B cell (primary cell): ENCODE data around the gene GRN. TPM values are rescaled to one million over a fixed set of nuclear protein-coding genes. Genes with fewer than 3 reads are reported as not detected.
"Not testable (repeated sequence)": the region's sequence is repeated elsewhere in the genome, so short reads cannot be mapped to it uniquely, and the experiment has no call there.

Source experiments
- ATAC-seq: fragments of 200-7000 bp; cut with Tn5 transposase; one replicate; pipeline ENCODE4 v1.10.0; 2021; ENCODE audit warnings: low read depth, mild to moderate bottlenecking, moderate number of reproducible peaks, moderate library complexity
- CTCF ChIA-PET: fragments of 350-600 bp; sonication (Branson Sonifier 250); formaldehyde crosslinking; loops from one replicate; lab custom pipeline; 2021; ENCODE audit warnings: antibody characterized with exemption, inconsistent platforms; lab: Charles Lee
- POLR2A ChIA-PET: fragments of 350-600 bp; sonication (Branson Sonifier 250); formaldehyde crosslinking; loops from one replicate; lab custom pipeline; 2021; ENCODE audit warnings: antibody characterized with exemption; lab: Charles Lee
- DNase-seq: peaks from one replicate; pipeline ENCODE4 v3.0.0; 2013
- H2AFZ ChIP-seq: 2 replicates; pipeline ENCODE4 v1.6.1; 2012; ENCODE audit warnings: mild to moderate bottlenecking, low read depth, low read length; ENCODE audit not compliant: insufficient read depth, poor library complexity, severe bottlenecking
- H3K27ac ChIP-seq, 2 donors: 1 replicate in 1 of 2; 2 replicates in 1 of 2; pipeline ENCODE4 v1.5.1; 2012 to 2013; ENCODE audit warnings: low read length in 2 of 2, mild to moderate bottlenecking in 2 of 2, moderate library complexity in 1 of 2
- H3K27me3 ChIP-seq, 4 experiments: fragments of 200-600 bp in 1 of 4; sonication (generic) in 1 of 4; replicated peaks in 1 of 4; 1 replicate in 2 of 4; 2 replicates in 2 of 4; pipeline versions ENCODE4 v1.6.1 to v1.7.0; 2013 to 2016; ENCODE audit warnings: low read length in 3 of 4, mild to moderate bottlenecking in 2 of 4, mixed read lengths in 1 of 4, moderate library complexity in 1 of 4; ENCODE audit not compliant: insufficient read depth in 4 of 4, control insufficient read depth in 3 of 4; ENCODE audit errors: control extremely low read depth in 1 of 4
- H3K36me3 ChIP-seq, 2 experiments: replicated peaks in 1 of 2; 1 replicate in 1 of 2; 2 replicates in 1 of 2; pipeline versions ENCODE4 v1.6.1 to v1.7.1; 2013; ENCODE audit warnings: low read length in 1 of 2; ENCODE audit not compliant: insufficient read depth in 2 of 2, control insufficient read depth in 1 of 2; ENCODE audit errors: control extremely low read depth in 1 of 2, extremely low read depth in 1 of 2
- H3K4me1 ChIP-seq, 2 donors: fragments of 200-600 bp in 1 of 2; sonication (generic) in 1 of 2; 1 replicate in 1 of 2; 2 replicates in 1 of 2; pipeline versions ENCODE4 v1.5.1 to v1.6.1; 2013 to 2017; ENCODE audit warnings: low read length in 2 of 2; ENCODE audit not compliant: control insufficient read depth in 2 of 2, insufficient read depth in 2 of 2
- H3K4me2 ChIP-seq: replicated peaks from 2 replicates; pipeline ENCODE3; 2012; ENCODE audit warnings: mild to moderate bottlenecking, low read depth, low read length; ENCODE audit not compliant: poor library complexity, severe bottlenecking
- H3K4me3 ChIP-seq, 5 experiments: fragments of 200-600 bp in 1 of 5; sonication (generic) in 1 of 5; 1 replicate in 3 of 5; 2 replicates in 2 of 5; pipeline versions ENCODE4 v1.5.1 to v1.7.0; 2011 to 2016; ENCODE audit warnings: low read length in 4 of 5, mild to moderate bottlenecking in 4 of 5, low read depth in 2 of 5, control low read depth in 1 of 5, moderate library complexity in 1 of 5; ENCODE audit not compliant: insufficient read depth in 1 of 5; ENCODE audit errors: control extremely low read depth in 1 of 5, extremely low read depth in 1 of 5
- H3K79me2 ChIP-seq: fragments of 200-600 bp; sonication (generic); one replicate; pipeline ENCODE4 v1.6.0; 2016; ENCODE audit warnings: low read length; ENCODE audit not compliant: control insufficient read depth, insufficient read depth
- H3K9ac ChIP-seq: fragments of 200-600 bp; sonication (generic); 2 replicates; pipeline ENCODE4 v1.6.1; 2017; ENCODE audit warnings: mild to moderate bottlenecking, low read length, moderate library complexity
- H3K9me3 ChIP-seq, 3 donors: one replicate each; pipeline versions ENCODE4 v1.6.1 to v1.7.1; 2013; ENCODE audit warnings: low read length in 2 of 3; ENCODE audit not compliant: control insufficient read depth in 2 of 3, insufficient read depth in 1 of 3; ENCODE audit errors: control extremely low read depth in 1 of 3
- H4K20me1 ChIP-seq: 2 replicates; pipeline ENCODE4 v1.6.0; 2012; ENCODE audit warnings: mild to moderate bottlenecking, low read length; ENCODE audit not compliant: insufficient read depth, control insufficient read depth, poor library complexity, severe bottlenecking
- H3K27ac Mint-ChIP-seq: one replicate; pipeline ENCODE4 v1.8.0; 2021; ENCODE audit warnings: mixed read lengths
- H3K27me3 Mint-ChIP-seq: one replicate; pipeline ENCODE4 v1.8.0; 2021; ENCODE audit warnings: mixed read lengths
- H3K4me1 Mint-ChIP-seq: one replicate; pipeline ENCODE4 v1.8.0; 2021; ENCODE audit warnings: mixed read lengths
- H3K4me3 Mint-ChIP-seq: one replicate; pipeline ENCODE4 v1.8.0; 2021; ENCODE audit warnings: mixed read lengths
- H3K9me3 Mint-ChIP-seq: one replicate; pipeline ENCODE4 v1.8.0; 2022; ENCODE audit warnings: mixed read lengths; ENCODE audit not compliant: insufficient read depth
- EZH2 ChIP-seq: IDR thresholded peaks from 2 replicates; pipeline ENCODE4 v1.6.1; 2012; ENCODE audit warnings: borderline replicate concordance, low read depth, mild to moderate bottlenecking, moderate library complexity, low read length; ENCODE audit not compliant: insufficient read depth, poor library complexity, severe bottlenecking
- WGBS: methylation state at CpG from one replicate; pipeline ENCODE4 v1.1.5; 2013; ENCODE audit warnings: missing lambda C conversion rate; ENCODE audit not compliant: insufficient coverage; 5-methylcytosine and 5-hydroxymethylcytosine counted together
- intact Hi-C: fragments of 100-400 bp; cut with micrococcal nuclease; formaldehyde crosslinking; loops from one replicate; pipeline ENCODE4 v1.10.0; 2022
- polyA plus RNA-seq: library from polyadenylated mRNA; depleted of rRNA; stranded (reverse); fragments of >200 nt; gene quantifications from 2 replicates; pipeline ENCODE4 v1.2.3, GENCODE V29; 2012
- total RNA-seq, 2 donors: library from RNA; stranded (reverse); fragments of 120-200 nt in 1 of 2; gene quantifications; 1 replicate in 1 of 2; 2 replicates in 1 of 2; pipeline versions ENCODE4 v1.2.3 to v1.2.4, GENCODE V29; 2013 to 2022
- TF ChIP-seq, protein P1 (sequence below): fragments of 200-600 bp; IDR thresholded peaks from one replicate; pipeline ENCODE4 v1.8.0; 2022; ENCODE audit warnings: antibody characterized with exemption, mild to moderate bottlenecking

GRN gene
- total and polyA plus RNA-seq, 2 donors (not counting 1 experiment from before 2014, with no cell fraction given), result 187 to 226 TPM

DNA sequence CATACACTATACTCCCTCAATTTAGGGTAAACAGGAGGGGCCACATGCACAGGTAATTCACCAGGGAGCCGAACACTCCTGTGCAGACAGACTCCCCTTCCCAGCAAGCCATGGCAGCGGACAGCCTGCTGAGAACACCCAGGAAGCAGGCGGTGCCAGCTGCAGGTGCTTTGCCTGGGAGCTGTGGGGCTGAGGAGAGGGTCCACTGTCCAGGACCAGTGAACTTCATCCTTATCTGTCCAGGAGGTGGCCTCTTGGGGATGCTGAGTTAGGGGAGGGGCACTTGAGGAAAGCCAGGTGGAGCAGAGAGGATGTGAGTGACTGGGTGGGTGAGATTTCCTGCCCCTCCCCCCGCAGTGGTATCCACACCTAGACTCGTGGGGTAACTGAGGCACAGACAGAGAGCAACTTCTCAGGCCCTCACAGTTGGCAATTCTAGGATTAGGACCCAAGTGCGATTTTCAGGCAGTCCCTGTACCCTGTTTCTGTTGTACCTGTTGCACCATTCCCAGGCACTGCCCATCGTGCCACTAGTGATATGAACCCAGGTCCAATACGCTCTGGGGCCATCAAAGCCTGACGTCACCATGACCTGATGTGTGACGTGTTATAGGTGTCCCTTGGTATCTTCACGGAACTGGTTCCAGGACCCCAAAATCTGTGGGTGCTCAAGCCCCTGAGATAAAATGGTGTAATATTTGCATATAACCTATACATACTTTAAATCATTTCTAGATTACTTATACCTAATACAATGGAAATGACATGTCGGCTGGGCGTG is 1.2 kb downstream of the GRN start:
- Histone ChIP-seq H2AFZ (peak overlapping the region; percentile 64), H3K36me3 (peaks cover 0 to 21% of the 10 kb centered on the region in 2 experiments), H3K4me3 (peak overlapping the region; percentile 61 to 94 (median 91)), H3K27me3 (no peaks in the 10 kb centered on the region), H3K27ac (peak overlapping the region; percentile 85 to 89), H3K4me2 (peak overlapping the region; percentile 79), H3K4me1 (peaks cover 40 to 57% of the 10 kb centered on the region in 2 donors), H4K20me1 (peaks cover 21% of the 10 kb centered on the region), H3K9ac (peak overlapping the region; percentile 74), H3K9me3 (peaks cover 0 to 3% (median 0%) of the 10 kb centered on the region in 3 donors), H3K79me2 (peaks cover 7% of the 10 kb centered on the region)
- WGBS, result 51% methylated on average over 6 of the region's 13 CpGs
- TF ChIP-seq, protein P1, sequence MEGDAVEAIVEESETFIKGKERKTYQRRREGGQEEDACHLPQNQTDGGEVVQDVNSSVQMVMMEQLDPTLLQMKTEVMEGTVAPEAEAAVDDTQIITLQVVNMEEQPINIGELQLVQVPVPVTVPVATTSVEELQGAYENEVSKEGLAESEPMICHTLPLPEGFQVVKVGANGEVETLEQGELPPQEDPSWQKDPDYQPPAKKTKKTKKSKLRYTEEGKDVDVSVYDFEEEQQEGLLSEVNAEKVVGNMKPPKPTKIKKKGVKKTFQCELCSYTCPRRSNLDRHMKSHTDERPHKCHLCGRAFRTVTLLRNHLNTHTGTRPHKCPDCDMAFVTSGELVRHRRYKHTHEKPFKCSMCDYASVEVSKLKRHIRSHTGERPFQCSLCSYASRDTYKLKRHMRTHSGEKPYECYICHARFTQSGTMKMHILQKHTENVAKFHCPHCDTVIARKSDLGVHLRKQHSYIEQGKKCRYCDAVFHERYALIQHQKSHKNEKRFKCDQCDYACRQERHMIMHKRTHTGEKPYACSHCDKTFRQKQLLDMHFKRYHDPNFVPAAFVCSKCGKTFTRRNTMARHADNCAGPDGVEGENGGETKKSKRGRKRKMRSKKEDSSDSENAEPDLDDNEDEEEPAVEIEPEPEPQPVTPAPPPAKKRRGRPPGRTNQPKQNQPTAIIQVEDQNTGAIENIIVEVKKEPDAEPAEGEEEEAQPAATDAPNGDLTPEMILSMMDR, result peak; percentile 26
- no peak for TF ChIP-seq EZH2
- Mint-ChIP-seq H3K9me3 (no peaks in the 10 kb centered on the region), H3K4me1 (peaks cover 49% of the 10 kb centered on the region), H3K27me3 (no peaks in the 10 kb centered on the region), H3K27ac (peak overlapping the region; percentile 94), H3K4me3 (peak overlapping the region; percentile 96)
- ChIA-PET POLR2A (interaction anchor here (0.7 to 1.6 kb wide), 13 partner anchors 8 to 223 kb away, joined by 3 to 11 read pairs (median 4); partner anchors contain the start of genes HDAC5, SLC25A39, TMUB2 and UBTF), CTCF (interaction anchor here (0.6 to 4.4 kb wide), 25 partner anchors 8 to 436 kb away, joined by 3 to 66 read pairs (median 7); partner anchors contain the start of genes FAM171A2, HDAC5, SLC25A39 and TMUB2)
- intact Hi-C loops, result no loop called here
- no peak for ATAC-seq
- peak; percentile 29 for DNase-seq

DNA sequence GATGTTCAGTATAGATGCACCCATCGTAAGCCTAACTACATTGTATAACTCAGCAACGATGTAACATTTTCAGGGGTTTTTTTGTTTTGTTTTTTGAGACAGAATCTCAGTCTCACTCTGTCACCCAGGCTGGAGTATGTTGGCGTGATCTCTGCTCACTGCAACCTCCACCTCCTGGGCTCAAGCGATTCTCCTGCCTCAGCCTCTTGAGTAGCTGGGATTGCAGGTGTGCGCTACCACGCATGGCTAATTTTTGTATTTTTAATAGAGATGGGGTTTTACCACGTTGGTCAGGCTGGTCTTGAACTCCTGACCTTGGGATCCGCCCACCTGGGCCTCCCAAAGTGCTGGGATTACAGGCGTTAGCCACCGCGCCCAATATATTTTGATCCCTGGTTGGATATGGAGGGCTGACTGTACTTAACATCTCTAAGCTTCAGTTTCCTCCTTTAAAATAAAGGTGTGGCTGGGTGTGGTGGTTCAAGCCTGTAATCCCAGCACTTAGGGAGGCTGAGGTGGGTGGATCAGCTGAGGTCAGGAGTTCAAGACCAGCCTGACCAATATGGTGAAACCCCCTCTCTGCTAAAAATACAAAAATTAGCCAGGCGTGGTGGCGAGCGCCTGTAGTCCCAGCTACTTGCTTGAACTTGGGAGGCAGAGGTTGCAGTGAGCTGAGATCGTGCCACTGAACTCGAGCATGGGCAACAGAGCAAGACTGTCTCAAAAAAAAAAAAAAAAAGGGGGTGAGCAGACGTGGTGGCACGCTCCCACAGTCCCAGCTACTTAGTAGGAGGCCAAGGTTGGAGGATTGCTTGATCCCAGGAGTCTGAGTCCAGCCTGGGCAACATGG is 2.3 kb downstream of the GRN start:
- DNase-seq, result peak; percentile 72
- intact Hi-C loops, result loop anchor here (1.0 kb wide), 1 partner anchor 147 kb away; no protein-coding TSS in a partner anchor
- not testable (repeated sequence) for H3K79me2 ChIP-seq, H3K27me3 Mint-ChIP-seq, H3K9me3 Mint-ChIP-seq, H3K4me3 ChIP-seq, H3K27me3 ChIP-seq, H3K9me3 ChIP-seq, H2AFZ ChIP-seq
- POLR2A ChIA-PET, result interaction anchor here (0.6 to 1.6 kb wide), 10 partner anchors 9 to 636 kb away, joined by 3 to 19 read pairs (median 4); partner anchors contain the start of genes SLC25A39 and UBTF
- Mint-ChIP-seq H3K4me3 (peak overlapping the region; percentile 96), H3K27ac (peak overlapping the region; percentile 94), H3K4me1 (peaks cover 49% of the 10 kb centered on the region)
- Histone ChIP-seq H3K9ac (peak overlapping the region; percentile 16), H4K20me1 (peaks cover 29% of the 10 kb centered on the region), H3K4me2 (peak overlapping the region; percentile 79), H3K4me1 (peaks cover 40 to 57% of the 10 kb centered on the region in 2 donors), H3K27ac (peak overlapping the region; percentile 85 to 89), H3K36me3 (peaks cover 0 to 33% of the 10 kb centered on the region in 2 experiments)
- 15% methylated on average over 9 of the region's 18 CpGs for WGBS
- CTCF ChIA-PET, result interaction anchor here (0.6 to 10.1 kb wide), 14 partner anchors 9 to 286 kb away, joined by 3 to 117 read pairs (median 6); partner anchors contain the start of genes FAM171A2, HDAC5 and SLC25A39
- peak; percentile 6 for ATAC-seq
